ENCODE results near the gene TIMD4.

TIMD4 gene

DNA sequence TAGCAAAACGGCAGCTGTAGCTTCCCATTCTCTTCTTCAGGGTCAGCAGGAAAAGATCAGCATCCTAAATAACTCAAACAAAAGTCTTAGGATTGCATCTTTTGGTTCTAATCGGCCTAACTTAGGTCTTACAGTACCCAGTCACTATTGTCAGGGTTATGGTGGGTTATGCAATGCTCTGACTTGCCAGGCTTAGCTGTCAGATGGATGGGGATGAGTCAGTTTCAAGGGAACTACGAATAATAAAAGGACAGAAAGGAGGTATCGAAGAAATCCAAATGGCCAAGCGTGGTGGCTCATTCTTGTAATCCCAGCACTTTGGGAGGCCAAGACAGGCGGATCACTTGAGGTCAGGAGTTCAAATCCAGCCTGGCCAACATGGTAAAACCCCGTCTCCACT, 66.5 kb downstream of the TIMD4 start:
- ChIA-PET POLR2A (no interaction called here), CTCF (no interaction called here)
- TF ChIP-seq ARNT (IDR thresholded peaks at IDR 0.05) (no peak), BHLHE40 (IDR thresholded peaks at IDR 0.05; ENCODE audit: borderline replicate concordance) (no peak), FOXM1 (IDR thresholded peaks at IDR 0.05; ENCODE audit: borderline replicate concordance) (no peak), FOXK2 (IDR thresholded peaks at IDR 0.05) (no peak), SP1 (IDR thresholded peaks at IDR 0.05) (no peak), HDGF (IDR thresholded peaks at IDR 0.05; ENCODE audit: borderline replicate concordance) (no peak)
- DNase-seq (ENCODE audit: extremely low spot score) = no peak

DNA sequence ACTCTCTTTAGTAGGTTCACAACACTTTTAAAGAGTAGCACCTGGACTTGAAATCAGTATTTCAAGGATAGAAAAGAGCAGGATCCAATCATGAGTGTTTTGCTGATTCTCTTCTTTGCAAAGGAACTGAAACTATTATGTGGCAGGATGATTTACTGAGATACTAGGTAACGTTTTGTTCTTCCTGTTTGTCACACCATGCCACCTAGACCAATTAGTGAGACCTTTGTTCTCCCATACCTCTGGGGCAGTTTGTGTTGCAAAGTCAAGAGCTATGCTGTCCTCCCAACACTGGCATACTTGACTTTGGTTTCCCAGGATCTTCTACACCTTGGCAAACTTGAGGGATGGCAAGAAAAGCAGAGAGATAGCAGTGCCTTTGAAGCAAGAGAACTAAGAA, 69.5 kb downstream of the TIMD4 start:
- no peak for TF ChIP-seq ZNF384 (IDR thresholded peaks at IDR 0.05)
- TF ChIP-seq BHLHE40 (IDR thresholded peaks at IDR 0.05; ENCODE audit: borderline replicate concordance) = no peak
- TF ChIP-seq SP1 (IDR thresholded peaks at IDR 0.05) = no peak
- no peak for TF ChIP-seq ARNT (IDR thresholded peaks at IDR 0.05)
- TF ChIP-seq, protein P1, sequence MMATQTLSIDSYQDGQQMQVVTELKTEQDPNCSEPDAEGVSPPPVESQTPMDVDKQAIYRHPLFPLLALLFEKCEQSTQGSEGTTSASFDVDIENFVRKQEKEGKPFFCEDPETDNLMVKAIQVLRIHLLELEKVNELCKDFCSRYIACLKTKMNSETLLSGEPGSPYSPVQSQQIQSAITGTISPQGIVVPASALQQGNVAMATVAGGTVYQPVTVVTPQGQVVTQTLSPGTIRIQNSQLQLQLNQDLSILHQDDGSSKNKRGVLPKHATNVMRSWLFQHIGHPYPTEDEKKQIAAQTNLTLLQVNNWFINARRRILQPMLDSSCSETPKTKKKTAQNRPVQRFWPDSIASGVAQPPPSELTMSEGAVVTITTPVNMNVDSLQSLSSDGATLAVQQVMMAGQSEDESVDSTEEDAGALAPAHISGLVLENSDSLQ (IDR thresholded peaks at IDR 0.05) = no peak
- no peak for TF ChIP-seq HDGF (IDR thresholded peaks at IDR 0.05; ENCODE audit: borderline replicate concordance)
- TF ChIP-seq LEF1 (IDR thresholded peaks at IDR 0.05; ENCODE audit: borderline replicate concordance) = no peak
- TF ChIP-seq CTBP1 (IDR thresholded peaks at IDR 0.05; ENCODE audit: borderline replicate concordance) = no peak
- TF ChIP-seq NFRKB (IDR thresholded peaks at IDR 0.05) = no peak
- TF ChIP-seq FOXM1 (IDR thresholded peaks at IDR 0.05; ENCODE audit: borderline replicate concordance) = no peak
- no peak for TF ChIP-seq ELF4 (IDR thresholded peaks at IDR 0.05)
- no peak for TF ChIP-seq FOXK2 (IDR thresholded peaks at IDR 0.05)
- TF ChIP-seq TARDBP (IDR thresholded peaks at IDR 0.05) = no peak
- no peak for TF ChIP-seq SUZ12 (IDR thresholded peaks at IDR 0.05)
- no peak for TF ChIP-seq FOXA1 (IDR thresholded peaks at IDR 0.05)
- no peak for TF ChIP-seq L3MBTL2 (conservative IDR thresholded peaks at IDR 0.05)
- ChIA-PET POLR2A (no interaction called here), CTCF (no interaction called here)
- DNase-seq (ENCODE audit: extremely low spot score) = no peak

DNA sequence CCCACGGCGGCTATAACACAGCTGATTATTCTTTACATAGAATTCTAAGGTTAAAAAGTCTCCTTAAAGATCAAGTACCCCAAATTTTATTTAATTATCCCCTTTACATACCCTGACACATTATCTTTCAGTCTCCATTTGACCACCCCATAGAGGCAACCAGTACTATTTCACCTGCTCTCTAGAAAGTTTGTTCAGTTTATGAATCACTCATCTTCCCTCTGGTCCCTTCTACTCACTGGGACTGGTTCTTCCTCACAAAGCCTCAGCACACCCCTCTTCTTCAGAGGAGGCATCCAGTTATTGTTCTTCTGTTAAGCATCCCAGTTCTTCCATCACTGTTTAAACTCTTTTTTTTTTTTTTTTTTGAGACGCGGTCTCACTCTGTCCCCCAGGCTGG, 70.2 kb downstream of the TIMD4 start:
- DNase-seq (ENCODE audit: extremely low spot score) = no peak
- TF ChIP-seq ARNT (IDR thresholded peaks at IDR 0.05) = no peak
- TF ChIP-seq ELF4 (IDR thresholded peaks at IDR 0.05) = no peak
- TF ChIP-seq SUZ12 (IDR thresholded peaks at IDR 0.05) = no peak
- TF ChIP-seq L3MBTL2 (conservative IDR thresholded peaks at IDR 0.05) = no peak
- TF ChIP-seq FOXK2 (IDR thresholded peaks at IDR 0.05) = no peak
- TF ChIP-seq TARDBP (IDR thresholded peaks at IDR 0.05) = no peak
- no peak for TF ChIP-seq CTBP1 (IDR thresholded peaks at IDR 0.05; ENCODE audit: borderline replicate concordance)
- TF ChIP-seq HDGF (IDR thresholded peaks at IDR 0.05; ENCODE audit: borderline replicate concordance) = no peak
- no peak for TF ChIP-seq NFRKB (IDR thresholded peaks at IDR 0.05)
- no peak for TF ChIP-seq SP1 (IDR thresholded peaks at IDR 0.05)
- no peak for TF ChIP-seq BHLHE40 (IDR thresholded peaks at IDR 0.05; ENCODE audit: borderline replicate concordance)
- no peak for TF ChIP-seq ZNF384 (IDR thresholded peaks at IDR 0.05)
- TF ChIP-seq, protein P1 (IDR thresholded peaks at IDR 0.05) = no peak
- TF ChIP-seq LEF1 (IDR thresholded peaks at IDR 0.05; ENCODE audit: borderline replicate concordance) = no peak
- no peak for TF ChIP-seq FOXM1 (IDR thresholded peaks at IDR 0.05; ENCODE audit: borderline replicate concordance)
- TF ChIP-seq FOXA1 (IDR thresholded peaks at IDR 0.05) = no peak
- ChIA-PET POLR2A (no interaction called here), CTCF (no interaction called here)

DNA sequence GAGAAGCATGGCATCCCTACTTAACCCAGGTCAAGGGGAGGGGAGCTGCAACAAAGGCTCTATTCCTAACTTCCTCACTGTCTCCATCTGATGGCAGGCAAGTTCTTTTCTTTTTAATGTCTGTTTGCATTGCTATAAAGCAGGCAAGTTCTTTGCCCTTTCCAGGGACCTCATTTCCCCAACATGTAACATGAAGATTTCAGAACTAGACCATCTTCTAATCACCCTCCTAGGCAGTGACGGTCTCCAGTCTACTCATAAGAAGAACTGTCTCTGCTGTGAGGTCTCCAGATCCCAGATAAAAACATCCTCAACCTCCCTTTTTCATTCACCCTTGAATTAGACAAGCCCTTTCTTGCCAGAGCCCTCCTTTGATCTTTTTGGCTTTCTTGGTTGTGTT, 70.8 kb downstream of the TIMD4 start:
- DNase-seq (ENCODE audit: extremely low spot score) = no peak
- CTCF ChIA-PET = no interaction called here
- POLR2A ChIA-PET = no interaction called here
- TF ChIP-seq, protein P1 (IDR thresholded peaks at IDR 0.05) = no peak
- no peak for TF ChIP-seq TARDBP (IDR thresholded peaks at IDR 0.05)
- no peak for TF ChIP-seq L3MBTL2 (conservative IDR thresholded peaks at IDR 0.05)
- TF ChIP-seq HDGF (IDR thresholded peaks at IDR 0.05; ENCODE audit: borderline replicate concordance) = no peak
- no peak for TF ChIP-seq CTBP1 (IDR thresholded peaks at IDR 0.05; ENCODE audit: borderline replicate concordance)
- TF ChIP-seq SP1 (IDR thresholded peaks at IDR 0.05) = no peak
- no peak for TF ChIP-seq LEF1 (IDR thresholded peaks at IDR 0.05; ENCODE audit: borderline replicate concordance)
- no peak for TF ChIP-seq FOXK2 (IDR thresholded peaks at IDR 0.05)
- TF ChIP-seq ARNT (IDR thresholded peaks at IDR 0.05) = no peak
- TF ChIP-seq NFRKB (IDR thresholded peaks at IDR 0.05) = no peak
- TF ChIP-seq ZNF384 (IDR thresholded peaks at IDR 0.05) = no peak
- TF ChIP-seq FOXM1 (IDR thresholded peaks at IDR 0.05; ENCODE audit: borderline replicate concordance) = no peak
- TF ChIP-seq FOXA1 (IDR thresholded peaks at IDR 0.05) = no peak
- no peak for TF ChIP-seq BHLHE40 (IDR thresholded peaks at IDR 0.05; ENCODE audit: borderline replicate concordance)

DNA sequence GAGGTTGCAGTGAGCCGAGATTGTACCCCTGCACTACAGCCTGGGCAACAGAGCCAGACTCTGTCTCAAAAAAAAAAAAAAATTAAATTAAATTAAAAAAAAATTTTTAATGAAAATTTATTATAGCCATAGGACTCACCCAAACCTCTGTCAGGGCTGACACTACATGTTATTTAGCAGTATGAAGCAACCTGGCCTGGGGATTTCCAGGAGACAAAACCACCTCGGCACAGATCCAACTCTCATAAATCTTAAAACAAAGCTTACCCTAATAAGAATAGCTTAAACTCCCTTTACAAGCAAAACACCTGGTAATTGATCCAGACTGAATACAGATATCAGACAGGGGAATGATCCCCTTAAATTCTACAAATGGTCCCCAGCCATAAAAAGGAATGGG, 74.5 kb downstream of the TIMD4 start:
- no peak for DNase-seq (ENCODE audit: extremely low spot score)
- POLR2A ChIA-PET = no interaction called here
- TF ChIP-seq SUZ12 (IDR thresholded peaks at IDR 0.05) (no peak), FOXM1 (IDR thresholded peaks at IDR 0.05; ENCODE audit: borderline replicate concordance) (no peak), FOXK2 (IDR thresholded peaks at IDR 0.05) (no peak)
- CTCF ChIA-PET = interaction anchor here (0.8 kb wide), 1 partner anchor 244 kb away, joined by 4 read pairs; no protein-coding TSS in a partner anchor

DNA sequence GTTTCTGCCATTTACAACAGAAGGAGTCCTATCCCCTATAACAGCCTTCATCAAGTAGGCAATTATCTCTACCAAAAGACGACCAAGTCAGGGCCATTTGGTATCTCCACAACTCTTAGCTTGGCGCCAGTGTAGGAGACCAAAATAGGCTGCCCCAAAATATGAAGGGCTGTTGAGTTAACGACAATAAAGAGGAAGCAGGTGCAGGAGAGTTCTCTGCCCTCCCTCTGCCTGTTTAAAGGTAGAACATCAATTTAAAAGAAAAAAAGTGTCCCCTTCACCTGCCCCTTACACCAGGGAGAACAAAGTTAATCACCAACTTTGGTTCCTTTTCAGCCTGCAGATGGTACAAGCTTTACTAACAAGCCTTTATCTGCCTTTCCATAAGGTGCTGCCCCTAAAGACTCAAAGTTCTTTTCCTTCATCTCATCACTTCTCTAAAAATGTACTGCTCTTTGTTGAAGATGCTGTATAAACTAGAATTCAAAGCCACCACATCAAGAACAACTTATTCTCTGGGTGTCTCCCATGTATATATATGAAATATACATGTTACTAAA, 79.6 kb downstream of the TIMD4 start:
- ChIA-PET POLR2A (no interaction called here), CTCF (interaction anchor here (0.6 kb wide), 1 partner anchor 158 kb away, joined by 3 read pairs; no protein-coding TSS in a partner anchor)
- no peak for DNase-seq (ENCODE audit: extremely low spot score)
- TF ChIP-seq NFRKB (IDR thresholded peaks at IDR 0.05) (no peak), LEF1 (IDR thresholded peaks at IDR 0.05; ENCODE audit: borderline replicate concordance) (no peak), FOXA1 (IDR thresholded peaks at IDR 0.05) (no peak), BHLHE40 (IDR thresholded peaks at IDR 0.05; ENCODE audit: borderline replicate concordance) (no peak), FOXK2 (IDR thresholded peaks at IDR 0.05) (no peak), TARDBP (IDR thresholded peaks at IDR 0.05) (no peak)
- TF ChIP-seq, protein P1 (IDR thresholded peaks at IDR 0.05) = no peak
